HG02642 (cell line): Measurements from ENCODE around the gene NCLN.
"Not testable (repeated sequence)": the region's sequence is repeated elsewhere in the genome, so short reads cannot be mapped to it uniquely, and the experiment has no call there.

Experiments used
- ATAC-seq: cut with Tn5 transposase; IDR thresholded peaks from one replicate; pipeline ENCODE4 v1.9.1; 2021; ENCODE audit warnings: mild to moderate bottlenecking; ENCODE audit not compliant: unreplicated experiment, poor library complexity

NCLN gene

DNA sequence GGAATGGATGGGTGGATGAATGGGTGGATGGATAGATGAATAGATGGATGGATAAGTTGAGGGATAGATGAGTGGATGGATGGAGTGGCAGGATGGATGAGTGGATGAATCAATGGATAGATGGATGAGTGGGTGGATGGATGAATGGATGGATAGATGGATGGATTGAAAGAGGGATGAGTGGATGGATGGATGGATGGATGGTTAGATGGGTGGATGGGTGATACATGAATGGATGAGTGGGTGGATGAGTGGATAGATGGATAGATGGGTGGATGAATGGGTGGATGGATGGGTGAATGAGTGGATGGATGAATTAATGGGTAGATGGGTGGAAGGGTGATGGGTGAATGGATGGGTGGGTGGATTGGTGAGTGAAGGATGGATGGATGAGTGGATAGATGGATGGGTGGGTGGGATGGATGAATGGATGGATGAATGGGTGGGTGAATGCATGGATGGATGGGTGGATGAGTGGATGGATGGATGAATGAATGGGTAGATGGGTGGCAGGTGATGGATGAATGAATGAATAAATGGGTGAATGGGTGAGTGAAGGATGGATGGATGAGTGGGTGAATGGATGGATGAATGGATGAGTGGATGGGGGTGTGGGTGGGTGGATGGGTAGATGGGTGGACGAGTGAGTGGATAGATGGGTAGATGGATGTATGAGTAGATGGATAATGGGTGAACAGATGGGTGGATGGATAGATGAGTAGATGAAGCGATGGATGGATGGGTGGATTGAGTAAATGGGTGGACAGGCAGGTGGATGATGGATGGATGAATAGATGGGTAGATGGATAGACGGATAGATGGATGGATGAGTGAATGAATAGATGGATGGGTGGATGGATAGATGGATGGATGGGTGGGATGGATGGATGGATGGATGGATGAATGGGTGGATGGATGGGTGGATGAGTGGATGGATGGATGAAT lies 32.2 kb upstream of the NCLN start:
- ATAC-seq = no peak

DNA sequence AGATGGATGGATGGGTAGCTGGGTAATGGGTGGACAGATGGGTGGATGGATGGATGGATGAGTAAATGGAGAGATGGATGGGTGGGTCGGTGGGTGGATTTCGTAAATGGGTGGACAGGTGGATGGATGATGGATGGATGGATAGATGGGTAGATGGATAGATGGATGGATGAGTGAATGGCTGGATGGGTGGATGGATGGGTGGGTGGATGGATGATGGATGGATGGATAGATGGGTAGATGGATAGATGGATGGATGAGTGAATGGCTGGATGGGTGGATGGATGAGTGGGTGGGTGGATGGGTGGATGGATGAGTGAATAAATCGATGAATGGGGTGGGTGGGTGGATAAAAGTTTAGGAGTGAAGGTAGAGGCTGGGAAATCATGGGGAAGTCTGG lies 31.3 kb upstream of the NCLN start:
- ATAC-seq = not testable (repeated sequence)

DNA sequence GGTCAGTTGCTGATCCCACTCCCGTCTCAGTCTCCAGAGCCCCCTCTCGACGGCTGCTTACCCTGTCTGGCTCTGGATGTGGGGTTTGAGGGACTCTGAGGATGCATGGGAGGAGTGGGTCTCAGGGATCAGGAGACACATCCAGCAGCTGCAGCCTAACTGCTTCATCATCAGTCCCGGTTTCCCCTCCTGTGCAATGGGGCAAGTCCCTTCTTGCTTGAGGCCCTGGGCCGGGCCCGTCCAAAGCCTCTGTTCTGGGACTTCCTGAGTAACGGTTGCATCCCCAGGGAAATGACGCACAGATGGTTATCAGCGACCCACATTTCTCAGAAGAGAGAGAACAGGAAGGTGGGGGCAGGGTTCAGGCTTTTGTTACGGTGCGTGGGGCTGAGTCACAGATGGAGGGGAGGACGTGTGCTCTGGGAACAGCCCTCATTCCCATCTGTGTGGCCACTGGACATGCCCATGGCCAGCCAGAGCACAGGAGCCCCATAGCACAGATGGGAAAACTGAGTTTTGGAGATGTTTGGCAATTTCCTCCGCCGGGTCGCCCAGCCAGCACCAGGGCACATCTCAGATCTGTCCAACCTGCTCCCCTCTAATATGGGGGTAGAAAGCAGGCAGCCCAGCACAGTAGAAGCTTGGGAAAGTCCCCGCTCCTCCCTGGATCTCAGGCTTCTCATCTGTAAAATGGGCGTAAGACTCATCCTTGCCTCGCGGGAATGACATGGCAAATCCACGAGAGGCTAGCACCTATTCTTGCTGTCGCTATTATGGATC lies 30.6 kb upstream of the NCLN start:
- peak; percentile 84 for ATAC-seq

DNA sequence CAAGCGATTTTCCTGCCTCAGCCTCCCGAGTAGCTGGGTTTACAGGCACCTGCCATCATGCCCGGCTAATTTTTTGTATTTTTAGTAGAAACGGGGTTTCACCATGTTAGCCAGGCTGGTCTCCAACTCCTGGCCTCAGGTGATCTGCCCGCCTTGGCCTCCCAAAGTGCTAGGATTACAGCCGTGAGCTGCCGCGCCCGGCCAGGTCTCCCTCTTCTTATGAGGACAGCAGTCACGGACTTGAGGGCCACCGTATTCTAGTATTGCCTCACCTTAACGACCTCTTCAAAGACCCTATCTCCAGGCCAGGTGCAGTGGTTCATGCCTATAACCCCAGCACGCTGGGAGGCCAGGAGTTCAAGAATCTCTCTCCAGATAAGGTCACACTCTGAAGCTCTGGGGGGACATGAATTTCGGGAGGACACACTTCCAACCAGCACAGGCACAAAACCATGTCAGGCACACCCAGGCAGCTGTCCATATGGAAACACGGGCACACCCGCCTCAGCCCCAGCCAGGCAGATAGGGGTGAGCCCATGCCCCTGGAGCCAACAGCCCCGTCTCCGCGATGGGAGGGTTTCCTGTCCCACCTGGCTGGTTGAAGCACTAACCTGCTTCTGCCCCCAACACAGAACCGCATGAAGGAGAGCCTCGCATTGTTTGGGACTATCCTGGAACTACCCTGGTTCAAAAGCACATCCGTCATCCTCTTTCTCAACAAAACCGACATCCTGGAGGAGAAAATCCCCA lies 28.5 kb upstream of the NCLN start:
- no peak for ATAC-seq

DNA sequence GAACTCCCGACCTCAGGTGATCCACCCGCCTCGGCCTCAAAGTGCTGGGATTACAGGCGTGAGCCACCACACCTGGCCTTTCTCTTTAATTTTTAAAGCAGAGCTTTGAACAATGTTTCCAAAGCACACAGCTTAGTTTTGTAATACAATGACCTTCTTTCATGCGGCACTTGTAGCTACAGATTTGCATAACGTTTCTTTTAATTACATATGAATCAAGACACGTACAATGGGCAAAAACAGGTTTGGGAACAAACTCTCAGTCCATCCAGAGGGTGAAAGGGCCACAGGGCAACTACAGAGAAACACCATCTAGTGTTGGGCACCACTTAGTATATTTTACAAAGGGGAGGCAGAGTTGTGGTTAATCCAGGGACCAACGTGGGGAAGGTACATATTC lies 26.2 kb upstream of the NCLN start:
- ATAC-seq = no peak

DNA sequence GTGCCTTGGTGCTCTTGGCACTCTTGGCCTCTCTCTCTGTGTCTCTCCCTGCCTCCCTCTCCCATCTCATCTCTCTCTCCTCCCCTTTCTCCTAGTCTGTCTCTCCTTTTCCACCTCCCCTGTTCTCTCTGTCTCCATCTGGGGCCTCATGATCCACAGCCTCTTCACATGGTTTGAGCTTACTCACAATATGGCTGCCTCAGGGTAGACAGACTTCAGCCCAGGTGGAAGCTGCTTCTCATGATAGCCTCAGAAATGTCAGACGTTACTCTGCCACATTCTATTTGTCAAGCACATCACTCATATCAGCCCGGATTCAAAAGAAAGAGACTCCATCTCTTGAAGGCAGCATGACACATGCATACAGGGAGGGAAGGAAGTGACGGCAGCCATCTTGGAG lies 25.5 kb upstream of the NCLN start:
- ATAC-seq = no peak

DNA sequence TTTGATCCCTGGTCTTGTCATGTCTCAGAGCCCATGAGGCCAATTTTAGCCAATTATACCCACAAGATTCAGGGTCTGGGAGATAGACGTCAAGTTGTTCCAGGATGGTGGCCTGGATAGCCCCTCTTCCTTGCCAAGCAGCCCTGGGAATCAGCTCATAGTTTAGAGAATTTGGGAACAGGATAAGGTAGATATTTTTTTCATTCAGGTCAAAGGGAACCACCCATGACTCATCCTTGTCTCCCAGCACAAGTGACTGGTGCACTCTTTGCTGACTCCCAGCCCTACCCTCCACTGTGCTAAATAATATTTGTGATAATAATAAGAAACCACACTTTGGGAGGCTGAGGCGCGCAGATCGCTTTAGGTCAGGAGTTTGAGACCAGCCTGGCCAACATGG lies 24.3 kb upstream of the NCLN start:
- no peak for ATAC-seq

DNA sequence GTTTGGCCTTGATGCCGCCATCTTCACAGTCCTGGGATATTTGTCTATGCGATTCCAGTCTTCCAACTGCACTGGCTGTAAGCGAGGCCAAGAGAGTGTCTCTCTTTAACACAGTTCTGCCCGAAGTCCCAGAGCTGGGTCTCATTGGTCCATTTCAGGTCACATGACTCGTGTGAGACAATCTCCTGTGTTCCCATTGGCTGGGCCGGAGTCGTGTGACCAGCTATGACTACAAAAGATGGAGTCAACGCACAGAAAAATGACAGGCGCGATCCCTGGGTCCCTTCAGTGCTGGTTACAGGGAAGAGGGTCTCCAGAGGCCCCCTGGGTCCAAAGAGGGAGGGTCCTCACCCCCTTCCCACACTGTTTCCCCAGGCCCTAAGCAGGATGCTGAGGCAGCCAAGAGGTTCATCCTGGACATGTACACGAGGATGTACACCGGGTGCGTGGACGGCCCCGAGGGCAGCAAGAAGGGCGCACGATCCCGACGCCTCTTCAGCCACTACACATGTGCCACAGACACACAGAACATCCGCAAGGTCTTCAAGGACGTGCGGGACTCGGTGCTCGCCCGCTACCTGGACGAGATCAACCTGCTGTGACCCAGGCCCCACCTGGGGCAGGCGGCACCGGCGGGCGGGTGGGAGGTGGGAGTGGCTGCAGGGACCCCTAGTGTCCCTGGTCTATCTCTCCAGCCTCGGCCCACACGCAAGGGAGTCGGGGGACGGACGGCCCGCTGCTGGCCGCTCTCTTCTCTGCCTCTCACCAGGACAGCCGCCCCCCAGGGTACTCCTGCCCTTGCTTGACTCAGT lies 23.1 kb upstream of the NCLN start:
- no peak for ATAC-seq

DNA sequence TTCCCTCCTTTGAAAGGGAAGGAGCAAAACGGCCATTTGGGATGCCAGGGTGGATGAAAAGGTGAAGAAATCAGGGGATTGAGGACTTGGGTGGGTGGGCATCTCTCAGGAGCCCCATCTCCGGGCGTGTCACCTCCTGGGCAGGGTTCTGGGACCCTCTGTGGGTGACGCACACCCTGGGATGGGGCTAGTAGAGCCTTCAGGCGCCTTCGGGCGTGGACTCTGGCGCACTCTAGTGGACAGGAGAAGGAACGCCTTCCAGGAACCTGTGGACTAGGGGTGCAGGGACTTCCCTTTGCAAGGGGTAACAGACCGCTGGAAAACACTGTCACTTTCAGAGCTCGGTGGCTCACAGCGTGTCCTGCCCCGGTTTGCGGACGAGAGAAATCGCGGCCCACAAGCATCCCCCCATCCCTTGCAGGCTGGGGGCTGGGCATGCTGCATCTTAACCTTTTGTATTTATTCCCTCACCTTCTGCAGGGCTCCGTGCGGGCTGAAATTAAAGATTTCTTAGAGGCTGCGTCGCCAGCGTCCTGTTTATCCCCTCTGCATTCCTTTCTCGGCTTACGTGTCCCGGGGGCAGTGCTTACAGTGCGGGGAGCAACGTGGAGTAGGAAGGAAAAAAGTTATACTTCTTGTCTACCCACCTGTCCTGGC lies 22.4 kb upstream of the NCLN start:
- peak; percentile 51 for ATAC-seq

DNA sequence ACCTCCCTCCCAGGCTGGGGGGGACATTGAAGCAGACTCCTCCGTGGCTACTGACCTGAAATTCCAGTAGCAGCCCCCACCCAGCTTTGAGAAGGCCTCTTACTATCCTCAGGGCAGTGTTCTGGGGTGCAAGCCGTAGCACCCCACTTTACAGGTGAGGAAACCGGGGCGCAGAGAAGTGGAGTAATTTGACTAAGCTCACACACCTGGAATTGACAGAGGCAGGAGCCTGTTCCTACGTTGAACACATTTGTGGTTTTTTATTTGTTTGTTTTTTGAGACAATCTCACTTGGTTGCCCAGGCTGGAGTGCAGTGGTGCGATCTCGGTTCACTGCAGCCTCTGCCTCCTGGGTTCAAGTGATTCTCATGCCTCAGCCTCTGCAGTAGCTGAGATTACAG lies 21.8 kb upstream of the NCLN start:
- no peak for ATAC-seq

DNA sequence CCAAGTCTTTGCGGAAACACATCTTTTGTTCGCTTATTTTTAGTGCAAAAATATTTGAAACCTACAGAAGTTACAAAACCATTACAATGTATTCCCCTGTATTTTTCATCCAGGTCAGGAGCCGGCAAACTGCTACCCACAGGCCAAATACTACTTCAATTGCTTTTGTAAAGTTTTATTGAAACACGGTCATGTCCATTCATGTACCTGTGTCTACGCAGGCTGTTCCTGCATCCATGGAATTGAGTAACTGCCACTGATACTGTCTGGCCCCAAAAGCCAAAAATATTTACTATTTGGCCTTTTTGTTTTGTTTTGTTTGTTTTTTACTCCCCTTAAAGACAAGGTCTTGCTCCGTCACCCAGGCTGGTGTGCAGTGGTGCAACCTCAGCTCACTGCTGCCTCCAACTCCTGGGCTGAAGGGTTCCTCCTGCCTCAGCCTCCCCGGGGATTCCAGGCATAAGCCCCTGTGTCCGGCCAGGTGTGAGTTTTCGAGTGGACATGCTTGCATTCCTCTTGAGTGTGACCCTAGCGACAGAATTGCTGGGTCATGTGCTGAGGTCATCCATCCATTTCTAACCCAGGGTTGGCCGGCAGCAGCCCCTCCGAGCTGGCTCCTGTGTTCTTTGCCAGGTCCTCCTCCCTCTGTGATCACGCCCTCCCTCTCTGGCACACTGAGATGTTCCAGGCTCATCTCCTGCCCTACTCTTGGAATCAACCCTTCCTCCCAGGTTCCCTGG lies 18.0 kb upstream of the NCLN start:
- ATAC-seq = no peak

DNA sequence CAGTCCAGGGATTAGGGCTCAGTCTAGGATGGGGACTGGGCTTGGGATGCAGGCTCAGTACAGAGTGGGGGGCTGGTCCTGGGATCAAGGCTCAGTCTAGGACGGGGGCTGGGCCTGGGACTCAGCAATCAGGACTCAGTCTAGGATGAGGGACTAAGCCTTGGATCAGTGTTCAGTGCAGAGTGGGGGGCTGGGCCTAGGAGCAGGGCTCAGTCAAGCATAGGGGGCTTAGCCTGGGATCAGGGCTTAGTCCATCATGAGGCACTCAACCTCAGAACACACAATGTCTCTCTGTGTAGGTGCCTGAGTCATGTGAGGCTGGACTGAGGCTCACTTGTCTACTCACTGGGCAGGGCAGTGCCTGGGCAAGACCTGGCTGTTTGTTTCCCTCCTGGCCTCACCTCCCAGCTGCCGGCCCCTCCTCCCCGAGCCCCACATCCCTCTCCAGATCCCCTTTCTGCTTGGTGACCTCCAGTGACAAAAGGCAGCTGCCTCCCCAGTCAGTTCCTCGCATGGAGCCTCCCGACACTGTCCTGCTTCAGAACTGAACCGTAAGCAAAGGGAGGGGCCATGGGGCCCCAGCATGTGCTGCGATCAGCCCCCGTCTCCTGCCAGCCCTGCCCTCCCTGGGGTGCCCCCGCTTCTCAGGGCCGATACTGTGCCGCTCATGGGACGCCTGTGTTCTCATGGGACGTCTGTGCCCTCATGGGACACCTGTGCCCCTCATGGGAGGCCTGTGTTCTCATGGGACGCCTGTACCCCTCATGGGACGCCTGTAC lies 13.6 kb upstream of the NCLN start:
- no peak for ATAC-seq

DNA sequence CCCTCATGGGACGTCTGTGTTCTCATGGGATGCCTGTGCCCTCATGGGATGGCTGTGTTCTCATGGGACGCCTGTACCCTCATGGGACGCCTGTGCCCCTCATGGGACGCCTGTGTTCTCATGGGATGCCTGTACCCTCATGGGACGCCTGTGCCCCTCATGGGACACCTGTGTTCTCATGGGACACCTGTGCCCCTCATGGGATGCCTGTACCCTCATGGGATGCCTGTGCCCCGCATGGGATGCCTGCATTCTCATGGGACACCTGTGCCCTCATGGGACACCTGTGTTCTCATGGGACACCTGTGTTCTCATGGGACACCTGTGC lies 13.1 kb upstream of the NCLN start:
- not testable (repeated sequence) for ATAC-seq

DNA sequence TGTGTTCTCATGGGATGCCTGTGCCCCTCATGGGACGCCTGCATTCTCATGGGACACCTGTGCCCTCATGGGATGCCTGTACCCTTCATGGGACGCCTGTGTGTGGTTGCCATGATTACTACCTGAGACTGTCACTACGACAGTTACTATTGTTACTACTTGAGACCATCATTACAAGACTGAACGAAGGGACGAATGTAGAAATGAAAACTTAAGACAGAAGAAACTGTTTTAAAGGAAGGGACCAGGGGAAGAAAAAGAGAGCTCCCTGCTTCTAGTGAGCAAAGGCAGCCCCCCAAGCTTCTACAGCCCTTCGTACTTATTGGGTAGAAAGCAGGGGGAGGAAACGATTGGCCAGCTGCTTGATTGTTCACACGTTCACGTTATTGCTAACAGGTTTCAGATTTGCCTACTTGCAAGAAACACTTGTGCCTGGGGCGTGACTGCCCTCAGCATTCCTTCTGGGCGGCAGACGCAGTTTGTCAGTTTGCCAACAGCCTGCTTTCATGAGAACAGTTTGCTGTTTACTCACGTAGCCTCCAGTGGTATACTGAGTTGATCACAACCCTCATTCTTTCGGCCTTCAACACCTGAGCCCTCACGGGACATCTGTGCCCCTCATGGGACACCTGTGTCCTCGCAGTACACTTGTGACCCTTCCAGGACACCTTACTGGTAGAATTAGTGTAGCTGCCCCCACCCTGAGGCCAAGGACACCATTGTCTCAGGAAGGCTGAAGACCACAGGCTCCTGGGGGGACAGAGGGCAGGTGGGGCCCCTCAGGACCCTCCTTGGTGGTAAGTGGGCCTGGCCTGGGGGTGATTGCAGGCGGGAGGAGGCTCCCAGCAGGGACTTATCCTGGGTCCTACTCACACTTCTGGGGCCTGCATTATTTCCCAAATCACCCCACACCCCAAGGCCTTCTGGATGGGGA lies 9.7 kb upstream of the NCLN start:
- ATAC-seq = no peak

DNA sequence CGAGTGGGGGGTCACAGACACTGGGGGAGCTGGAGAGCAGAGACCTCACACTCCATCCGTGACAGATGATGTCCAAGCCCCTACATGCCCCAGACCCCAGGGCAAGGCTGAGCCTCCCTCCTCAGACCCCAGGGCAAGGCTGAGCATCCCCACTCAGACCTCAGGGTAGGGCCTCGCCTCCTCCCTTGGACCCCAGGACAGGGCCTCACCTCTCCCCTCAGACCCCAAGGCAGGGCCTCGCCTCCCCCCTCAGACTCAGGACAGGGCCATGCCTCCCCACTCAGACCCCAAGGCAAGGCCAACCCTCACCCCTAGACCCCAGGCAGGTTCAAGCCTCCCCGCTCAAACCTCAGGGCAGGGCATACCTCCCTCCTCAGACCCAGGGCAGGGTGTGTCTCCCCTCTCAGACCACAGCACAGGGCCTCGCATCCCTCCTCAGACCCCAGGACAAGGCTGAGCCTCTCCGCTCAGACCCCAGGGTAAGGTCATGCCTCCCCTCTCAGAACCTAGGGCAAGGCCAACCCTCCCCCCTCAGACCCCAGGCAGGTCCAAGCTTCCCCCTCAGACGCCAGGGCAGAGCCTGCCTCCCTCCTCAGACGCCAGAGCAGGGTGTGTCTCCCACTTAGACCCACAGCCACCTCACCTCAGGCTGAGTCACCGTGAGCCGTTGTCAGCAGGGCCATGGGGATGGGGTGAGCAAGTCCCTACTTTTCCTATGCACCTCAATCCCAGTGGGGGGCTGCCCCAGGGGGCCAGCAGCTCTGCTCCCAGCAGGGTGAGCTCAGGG lies 8.8 kb upstream of the NCLN start:
- ATAC-seq = no peak

DNA sequence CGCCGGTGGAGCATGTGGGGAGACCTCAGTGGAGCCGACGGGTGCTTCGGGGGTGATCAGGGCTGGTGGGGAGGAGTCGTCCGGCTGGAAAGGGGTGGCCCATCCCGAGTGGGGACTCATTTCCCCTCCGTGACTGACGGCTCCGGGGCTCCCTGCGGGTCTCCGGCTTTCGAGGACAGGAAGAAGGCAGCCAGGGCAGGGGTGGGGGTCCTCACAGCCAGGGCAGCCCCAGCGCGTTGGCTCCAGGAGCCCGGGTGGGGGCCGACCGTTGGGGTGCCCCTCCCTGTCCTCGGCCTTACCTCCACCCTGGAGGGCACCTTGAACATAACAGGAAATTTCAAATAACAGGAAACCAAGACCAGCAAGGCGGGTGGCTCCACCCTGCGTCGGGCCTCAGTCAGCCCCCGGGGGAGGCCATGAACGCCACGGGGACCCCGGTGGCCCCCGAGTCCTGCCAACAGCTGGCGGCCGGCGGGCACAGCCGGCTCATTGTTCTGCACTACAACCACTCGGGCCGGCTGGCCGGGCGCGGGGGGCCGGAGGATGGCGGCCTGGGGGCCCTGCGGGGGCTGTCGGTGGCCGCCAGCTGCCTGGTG lies 7.3 kb upstream of the NCLN start, which contains the start of gene S1PR4:
S1PR4 (plus strand) TSS at position 393 of the 596 bp plus-strand sequence; CDS start at position 417, 24 bp downstream.
- ATAC-seq = peak; percentile 30
